ELF-1 (cell line): ENCODE results near the gene NPR2.

ENCODE experiments used
- DNase-seq: peaks from one replicate; pipeline ENCODE4 v3.0.0-alpha.2; 2016; ENCODE audit warnings: low read depth, low spot score

The NPR2 gene

GRCh38 chr9:35858458-35858857, 67.1 kb downstream of the NPR2 start:
- DNase-seq, result no peak
